GM18508 (cell line): ENCODE data around the gene CEACAM20.
A peak's percentile ranks its signal among the peaks of the same experiment; 100 is the strongest.
"Not testable (repeated sequence)": the region's sequence is repeated elsewhere in the genome, so short reads cannot be mapped to it uniquely, and the experiment has no call there.

Source experiments
- ATAC-seq: cut with Tn5 transposase; IDR thresholded peaks from one replicate; pipeline ENCODE4 v1.9.1; 2021; ENCODE audit warnings: moderate number of reproducible peaks; ENCODE audit not compliant: insufficient read depth, unreplicated experiment

Gene CEACAM20

GRCh38 chr19:44550976-44551375 is 21.5 kb upstream of the CEACAM20 start:
- not testable (repeated sequence) for ATAC-seq

DNA sequence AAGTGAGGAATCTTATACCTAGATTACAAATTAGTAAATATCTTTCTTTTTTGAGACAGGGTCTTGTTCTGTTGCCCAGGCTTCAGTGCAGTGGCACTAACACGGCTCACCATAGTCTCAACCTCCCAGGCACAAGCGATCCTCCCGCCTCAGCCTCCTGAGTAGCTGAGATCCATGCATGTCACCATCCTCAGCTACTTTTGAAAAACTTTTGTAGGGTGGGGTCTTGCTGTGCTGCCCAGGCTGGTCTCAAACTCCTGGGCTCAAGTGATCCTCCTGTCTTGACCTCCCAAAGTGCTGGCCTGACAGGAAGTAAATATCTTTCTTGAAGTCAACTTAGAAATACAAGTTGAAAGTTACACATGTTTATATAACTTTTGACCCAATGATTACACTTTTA is 20.0 kb upstream of the CEACAM20 start:
- ATAC-seq, result no peak

DNA sequence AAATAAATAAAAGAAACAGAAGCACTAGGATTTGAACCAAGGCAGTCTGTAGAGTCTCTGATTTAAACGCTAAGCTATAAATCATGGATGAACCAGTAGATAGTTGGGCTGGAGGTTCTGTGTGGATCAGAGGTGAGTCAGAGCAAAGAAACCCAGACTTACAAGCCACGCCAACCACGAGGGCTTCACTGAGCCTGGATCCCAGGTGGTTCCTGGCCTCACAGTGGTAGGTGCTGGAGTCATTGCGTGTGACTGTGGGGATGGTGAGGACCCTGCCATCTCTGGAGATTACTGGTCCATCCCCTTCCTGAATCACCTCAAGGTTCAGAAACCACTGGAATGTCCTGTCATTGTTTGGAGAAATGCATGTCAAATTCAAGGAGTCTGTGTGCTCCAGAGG is 19.3 kb upstream of the CEACAM20 start:
- ATAC-seq, result no peak

DNA sequence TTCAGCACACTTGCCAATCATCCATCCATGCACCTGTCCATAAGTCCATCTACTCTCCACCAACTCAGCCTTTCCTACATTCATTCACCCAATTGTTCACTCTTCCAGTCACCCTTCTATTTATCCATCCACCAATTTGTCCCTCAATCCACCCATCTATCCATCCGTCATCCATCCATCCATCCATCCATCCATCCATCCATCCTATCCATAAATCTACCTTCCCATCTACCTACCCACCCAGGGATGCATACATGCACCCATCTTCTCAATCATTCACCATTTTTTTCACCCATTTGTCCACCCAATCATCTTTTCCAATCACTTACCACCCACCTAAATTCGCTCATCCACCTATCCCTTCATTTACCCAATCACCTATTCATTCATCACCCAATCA is 14.6 kb upstream of the CEACAM20 start:
- ATAC-seq, result no peak

GRCh38 chr19:44542671-44543070 is 13.2 kb upstream of the CEACAM20 start:
- ATAC-seq, result no peak

GRCh38 chr19:44540736-44541135 is 11.3 kb upstream of the CEACAM20 start:
- no peak for ATAC-seq

DNA sequence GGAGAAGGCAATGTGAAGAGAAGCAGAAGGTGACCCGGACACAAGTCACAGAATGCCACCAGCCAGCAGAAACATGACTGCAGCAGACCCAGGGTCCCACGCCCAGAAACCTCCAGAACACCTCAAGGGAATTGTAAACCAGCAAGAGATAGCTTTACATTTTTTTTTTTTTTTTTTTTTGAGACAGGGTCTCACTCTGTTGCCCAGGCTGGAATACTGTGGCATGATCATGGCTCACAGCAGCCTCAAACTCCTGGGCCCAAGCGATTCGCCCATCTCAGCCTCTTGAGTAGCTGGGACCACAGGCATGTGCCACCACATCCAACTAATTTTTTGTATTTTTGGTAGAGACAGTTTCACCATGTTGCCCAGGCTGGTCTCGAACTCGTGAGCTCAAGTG is 10.5 kb upstream of the CEACAM20 start:
- ATAC-seq, result no peak

DNA sequence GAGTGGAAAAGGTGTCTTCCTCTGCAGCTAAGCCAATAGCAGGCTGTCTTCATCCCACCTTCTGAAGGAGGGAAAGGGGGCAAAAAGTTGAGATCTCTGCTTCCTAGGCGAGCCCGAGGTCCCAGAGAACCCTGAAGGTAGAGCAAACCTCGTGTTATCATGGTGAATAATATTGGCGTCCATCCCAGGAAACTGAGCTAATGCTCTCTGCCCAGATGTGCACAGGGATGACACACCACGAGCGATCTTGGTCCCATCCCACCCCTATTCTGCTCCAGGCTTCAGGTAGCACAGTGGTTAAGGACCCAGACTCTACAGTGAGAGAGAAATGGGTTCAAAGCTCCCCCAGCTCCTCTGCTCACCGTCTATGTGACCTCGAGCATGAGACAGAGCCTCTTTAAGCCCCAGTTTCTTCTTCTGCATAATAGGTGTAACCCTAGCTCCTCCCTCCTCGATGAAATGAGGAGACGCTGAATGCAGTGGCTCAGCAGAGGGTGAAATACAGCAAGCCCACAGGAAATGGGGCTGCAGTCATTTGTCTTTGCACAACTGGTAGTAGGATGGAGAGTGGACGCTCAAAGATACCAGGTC is 9.9 kb upstream of the CEACAM20 start:
- no peak for ATAC-seq

- not testable (repeated sequence) for ATAC-seq
These were observed 5.9 kb upstream of the CEACAM20 start for GRCh38 chr19:44535361-44535760.

DNA sequence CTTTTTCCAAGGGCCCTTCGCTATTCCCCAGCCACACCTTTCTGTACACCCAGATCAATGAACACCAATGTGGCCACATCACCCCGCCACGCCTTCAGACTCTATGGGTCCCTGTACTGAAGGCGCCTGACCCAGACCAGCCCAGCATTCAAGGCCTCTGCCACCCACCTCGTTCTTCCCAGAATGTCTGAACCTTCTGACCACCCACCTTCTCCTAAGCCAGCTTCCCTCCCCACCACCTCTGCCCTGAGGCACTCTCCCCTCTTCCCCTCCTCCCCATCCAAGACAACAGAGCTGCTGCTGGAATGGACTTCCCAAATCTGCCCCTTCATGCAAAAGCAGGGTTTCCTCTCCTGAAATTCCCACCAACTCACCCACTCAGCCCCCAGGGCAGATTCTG is 3.3 kb upstream of the CEACAM20 start:
- ATAC-seq, result no peak

DNA sequence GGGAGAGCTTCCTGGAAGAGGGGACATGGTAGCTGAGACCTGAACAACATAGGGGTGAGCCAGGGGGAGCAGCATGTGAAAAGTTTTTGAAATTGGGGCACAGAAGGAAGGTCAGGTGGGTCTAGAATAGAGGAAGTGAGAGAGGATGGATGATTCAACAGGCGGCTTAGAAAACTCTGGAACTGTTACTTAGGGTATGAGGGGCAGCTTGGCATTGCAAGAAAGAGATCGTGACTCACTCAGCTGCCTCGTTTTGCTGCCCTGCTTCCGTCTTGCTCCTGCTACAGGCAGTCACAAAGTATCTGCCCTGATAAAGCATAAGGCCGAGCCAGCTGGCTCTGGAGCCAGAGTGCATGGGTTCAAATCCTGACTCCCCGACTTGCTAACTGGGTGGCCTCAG is 1.3 kb upstream of the CEACAM20 start:
- no peak for ATAC-seq

GRCh38 chr19:44527554-44527953 is 1.9 kb downstream of the CEACAM20 start:
- no peak for ATAC-seq

GRCh38 chr19:44525721-44526430 is 3.6 kb downstream of the CEACAM20 start:
- no peak for ATAC-seq

- no peak for ATAC-seq
These were observed 8.1 kb downstream of the CEACAM20 start for GRCh38 chr19:44521370-44521769.

GRCh38 chr19:44517146-44517545 is 12.3 kb downstream of the CEACAM20 start:
- ATAC-seq, result no peak

GRCh38 chr19:44515907-44516306 is 13.6 kb downstream of the CEACAM20 start:
- ATAC-seq, result no peak

DNA sequence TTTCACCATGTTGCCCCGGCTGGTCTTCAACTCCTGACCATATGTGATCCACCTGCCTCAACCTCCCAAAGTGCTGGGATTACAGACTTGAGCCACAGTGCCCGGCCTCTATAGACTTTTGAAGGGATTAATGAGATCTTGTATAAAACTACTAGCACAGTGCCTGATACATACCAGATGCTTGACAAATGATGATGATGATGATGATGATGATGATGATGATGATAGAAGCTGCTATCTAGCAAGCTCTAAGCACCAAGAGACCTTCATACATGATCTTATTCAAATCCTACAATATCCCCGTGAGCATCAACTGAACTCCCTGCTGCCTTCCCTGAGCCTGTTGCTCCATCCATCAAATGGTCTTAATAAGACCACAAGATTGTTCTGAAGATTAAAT is 14.4 kb downstream of the CEACAM20 start:
- no peak for ATAC-seq

DNA sequence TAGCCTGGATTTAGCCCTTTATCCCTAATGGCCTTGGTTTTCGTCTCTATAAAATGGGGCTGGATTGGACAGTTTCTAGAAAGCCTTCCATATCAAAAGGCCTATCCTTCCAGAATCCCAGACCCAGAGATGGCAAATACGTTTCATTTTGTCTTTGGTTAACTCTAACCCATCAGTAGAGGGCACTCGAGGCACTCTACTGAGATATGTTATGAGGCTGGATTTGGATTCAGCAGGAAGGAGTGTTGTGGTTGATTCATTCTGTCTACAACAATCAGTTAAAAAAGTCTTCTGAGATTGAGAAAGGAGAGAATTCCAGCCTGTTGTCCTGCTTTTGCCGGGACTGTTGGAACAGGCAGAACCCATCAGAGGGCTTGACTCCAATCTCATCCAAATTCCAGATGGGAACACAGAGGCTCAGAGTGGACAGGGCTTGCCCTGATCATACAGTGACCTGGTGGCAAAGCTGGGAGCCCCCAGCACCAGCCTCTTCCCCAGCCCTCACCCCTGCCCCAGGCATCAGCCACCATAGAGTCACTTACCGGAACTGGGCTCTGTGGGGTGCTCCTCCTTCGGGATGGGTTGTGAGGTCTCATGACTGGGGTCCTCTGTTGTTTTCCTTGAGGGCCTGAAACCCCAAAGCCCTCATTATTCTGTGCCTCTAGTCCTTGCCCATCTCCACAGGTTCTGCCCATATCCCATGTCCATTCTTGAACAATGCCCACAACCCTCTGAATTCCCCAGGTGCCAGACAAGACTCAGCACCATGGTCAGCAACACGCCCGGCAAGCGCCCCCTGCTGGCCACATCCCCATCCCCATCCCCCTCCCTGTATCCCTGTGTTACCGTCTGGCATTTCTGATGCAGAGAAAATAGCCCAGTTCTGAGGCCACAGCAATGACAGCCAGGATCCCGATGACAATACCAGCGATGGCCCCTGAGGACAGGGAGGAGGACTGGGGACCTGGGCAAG is 16.9 kb downstream of the CEACAM20 start:
- no peak for ATAC-seq

DNA sequence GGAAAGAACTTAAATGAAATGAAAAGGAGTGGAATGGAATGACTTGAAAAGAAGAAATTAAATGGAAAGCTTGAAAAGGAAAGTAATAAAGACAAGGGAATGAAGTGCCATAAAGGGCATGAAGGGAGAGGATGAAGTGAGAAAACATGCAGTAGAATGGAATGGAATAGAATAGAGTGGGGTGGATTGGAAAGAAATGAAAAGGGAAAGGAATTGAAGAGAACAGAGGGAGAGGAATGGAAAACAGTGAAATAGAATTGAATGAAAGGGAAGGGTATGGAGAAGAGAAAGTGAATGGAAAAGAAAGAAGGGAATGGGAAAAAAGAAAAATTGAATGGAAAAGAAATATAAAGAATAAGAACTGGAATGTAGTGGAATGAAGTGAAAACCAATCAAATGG is 20.0 kb downstream of the CEACAM20 start:
- no peak for ATAC-seq

DNA sequence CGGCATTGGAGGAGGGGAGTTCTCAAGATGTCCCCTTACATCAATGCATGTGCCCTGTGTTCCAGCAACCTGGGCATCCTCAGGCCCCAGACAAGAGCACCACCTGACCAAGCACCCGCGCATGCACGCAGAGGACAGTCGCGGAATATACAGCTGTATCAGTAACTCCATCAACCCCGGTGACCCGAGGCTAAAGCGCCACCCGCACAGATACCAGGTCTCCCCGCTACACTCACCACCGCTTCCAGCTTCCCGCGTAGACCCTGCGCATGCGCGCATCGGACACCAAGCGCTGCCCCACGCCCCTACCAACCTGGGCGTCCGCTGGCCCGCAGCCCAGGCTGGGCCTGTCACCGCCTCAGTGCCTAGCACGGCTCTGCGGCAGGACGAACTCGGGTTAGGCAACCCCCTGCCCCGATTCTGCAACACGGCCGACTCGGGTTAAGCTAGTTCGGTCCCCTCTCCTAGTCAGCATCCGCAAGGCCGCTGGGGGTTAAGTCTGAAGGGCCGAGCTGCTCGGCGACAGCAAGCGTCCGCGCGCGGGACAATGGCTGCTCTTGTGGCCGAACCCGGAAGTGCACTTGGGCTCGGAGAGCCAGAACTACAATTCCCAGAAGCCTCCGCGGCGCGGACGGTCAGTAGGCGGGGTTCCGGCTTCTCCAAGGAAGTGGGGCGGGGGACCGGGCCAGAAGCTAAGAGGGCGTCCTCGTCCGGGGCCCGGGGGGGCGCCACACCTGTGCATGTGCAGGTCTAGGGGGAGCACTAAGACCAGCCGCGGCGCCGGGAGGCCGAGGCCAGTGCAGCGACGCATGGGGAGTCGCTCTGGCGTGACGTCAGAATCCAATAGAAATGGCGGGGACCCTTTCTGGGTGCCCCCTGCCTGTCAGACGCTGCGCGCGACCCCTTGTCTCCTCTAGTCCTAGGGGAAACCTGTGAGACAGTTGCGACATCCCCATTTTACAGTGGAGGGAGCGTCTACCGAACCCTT is 29.2 kb downstream of the CEACAM20 start, which contains the start of gene ZNF180:
Gene ZNF180 (minus strand): TSS at position 561 of the 988 bp plus-strand sequence. CDS start 3,188 bp downstream, outside the sequence.
- ATAC-seq, result peak; percentile 76
